ENCODE measurements around the gene P3R3URF. TPM values are rescaled to one million over a fixed set of nuclear protein-coding genes. Genes with fewer than 3 reads are reported as not detected.

The P3R3URF gene
- total RNA-seq, 1 donor from 2014 or later, result not detected

- FAIRE-seq (no peak), DNase-seq (ENCODE audit: low spot score in 2 of 2) (no peak)
These were observed 1.6 kb downstream of the P3R3URF start, which contains the start of gene TSPAN1 for GRCh38 chr1:46174448-46175231. TSS of gene TSPAN1 (plus strand) at chr1:46175087. CDS start at chr1:46181108, 6,021 bp downstream.

- FAIRE-seq, result no peak
- no peak for DNase-seq (ENCODE audit: low spot score in 2 of 2)
These were observed 2.9 kb downstream of the P3R3URF start for GRCh38 chr1:46173361-46173856.

GRCh38 chr1:46172321-46172720 is 4.0 kb downstream of the P3R3URF start:
- DNase-seq (ENCODE audit: low spot score in 2 of 2) (no peak), FAIRE-seq (no peak)

- FAIRE-seq, result no peak
- no peak for DNase-seq (ENCODE audit: low spot score in 2 of 2)
These were observed 4.4 kb downstream of the P3R3URF start for GRCh38 chr1:46171871-46172270.

- DNase-seq (ENCODE audit: low spot score in 2 of 2) (no peak), FAIRE-seq (no peak)
These were observed 4.9 kb downstream of the P3R3URF start for GRCh38 chr1:46171351-46171750.

- DNase-seq (ENCODE audit: low spot score in 2 of 2) (no peak), FAIRE-seq (no peak)
These were observed 6.4 kb downstream of the P3R3URF start for GRCh38 chr1:46169811-46170454.

GRCh38 chr1:46168477-46168876 is 7.8 kb downstream of the P3R3URF start:
- no peak for DNase-seq (ENCODE audit: low spot score in 2 of 2)
- no peak for FAIRE-seq

GRCh38 chr1:46166521-46167462 is 9.5 kb downstream of the P3R3URF start:
- peak in 1 of 2 donors; percentile 57 for DNase-seq (ENCODE audit: low spot score in 2 of 2)
- FAIRE-seq, result no peak

- FAIRE-seq, result no peak
- DNase-seq (ENCODE audit: low spot score in 2 of 2), result no peak
These were observed 16.1 kb downstream of the P3R3URF start for GRCh38 chr1:46160212-46160611.

- no peak for DNase-seq (ENCODE audit: low spot score in 2 of 2)
- no peak for FAIRE-seq
These were observed 16.8 kb downstream of the P3R3URF start for GRCh38 chr1:46159516-46159915.

GRCh38 chr1:46158312-46159281 is 17.7 kb downstream of the P3R3URF start:
- DNase-seq (ENCODE audit: low spot score in 2 of 2), result no peak
- FAIRE-seq, result no peak

- DNase-seq (ENCODE audit: low spot score in 2 of 2), result no peak
- no peak for FAIRE-seq
These were observed 18.4 kb downstream of the P3R3URF start for GRCh38 chr1:46157916-46158311.

- DNase-seq (ENCODE audit: low spot score in 2 of 2) (no peak), FAIRE-seq (no peak)
These were observed 22.6 kb downstream of the P3R3URF start for GRCh38 chr1:46153732-46154131.

GRCh38 chr1:46153228-46153627 is 23.1 kb downstream of the P3R3URF start:
- no peak for DNase-seq (ENCODE audit: low spot score in 2 of 2)
- no peak for FAIRE-seq

- FAIRE-seq, result no peak
- no peak for DNase-seq (ENCODE audit: low spot score in 2 of 2)
These were observed 24.3 kb downstream of the P3R3URF start for GRCh38 chr1:46152016-46152415.

- FAIRE-seq, result no peak
- DNase-seq (ENCODE audit: low spot score in 2 of 2), result no peak
These were observed 26.2 kb downstream of the P3R3URF start for GRCh38 chr1:46150085-46150484.

GRCh38 chr1:46148318-46148717 is 28.0 kb downstream of the P3R3URF start:
- FAIRE-seq (no peak), DNase-seq (ENCODE audit: low spot score in 2 of 2) (no peak)

- DNase-seq (ENCODE audit: low spot score in 2 of 2) (no peak), FAIRE-seq (no peak)
These were observed 38.4 kb downstream of the P3R3URF start for GRCh38 chr1:46137916-46138315.

- DNase-seq (ENCODE audit: low spot score in 2 of 2) (no peak), FAIRE-seq (no peak)
These were observed 39.6 kb downstream of the P3R3URF start for GRCh38 chr1:46136711-46137110.

Data from frontal cortex (tissue), 4 donors.